Aorta (tissue), 5 donors: ENCODE results near the gene ASTN2. TPM values are rescaled to one million over a fixed set of nuclear protein-coding genes. Genes with fewer than 3 reads are reported as not detected.
"Not testable (repeated sequence)": the region's sequence is repeated elsewhere in the genome, so short reads cannot be mapped to it uniquely, and the experiment has no call there.

Experiments used
- ATAC-seq: fragments of 200-7000 bp; cut with Tn5 transposase; one replicate; pipeline ENCODE4 v1.9.1; 2022; ENCODE audit warnings: moderate library complexity; ENCODE audit not compliant: low FRiP score
- DNase-seq, 2 donors: peaks; one replicate each; pipeline ENCODE4 v3.0.0-alpha.2; 2020
- H3K27ac ChIP-seq, 2 donors: one replicate each; pipeline ENCODE4 v1.5.1; 2013; ENCODE audit warnings: low read length in 2 of 2, mild to moderate bottlenecking in 2 of 2, moderate library complexity in 2 of 2, control low read depth in 1 of 2, inconsistent platforms in 1 of 2, low read depth in 1 of 2
- H3K27me3 ChIP-seq, 2 donors: one replicate each; pipeline ENCODE4 v1.6.1; 2013; ENCODE audit warnings: control low read depth in 1 of 2, low read length in 1 of 2, mild to moderate bottlenecking in 1 of 2, moderate library complexity in 1 of 2; ENCODE audit not compliant: insufficient read depth in 2 of 2, control insufficient read depth in 1 of 2
- H3K36me3 ChIP-seq, 2 donors: one replicate each; pipeline ENCODE4 v1.6.1; 2013; ENCODE audit warnings: control low read depth in 1 of 2, low read length in 1 of 2, mild to moderate bottlenecking in 1 of 2; ENCODE audit not compliant: insufficient read depth in 2 of 2, control insufficient read depth in 1 of 2
- H3K4me1 ChIP-seq, 2 donors: one replicate each; pipeline ENCODE4 v1.6.1; 2013; ENCODE audit warnings: low read length in 2 of 2, control low read depth in 1 of 2, mild to moderate bottlenecking in 1 of 2, moderate library complexity in 1 of 2; ENCODE audit not compliant: insufficient read depth in 2 of 2, control insufficient read depth in 1 of 2
- H3K4me3 ChIP-seq, 2 donors: one replicate each; pipeline ENCODE4 v1.5.1; 2013; ENCODE audit warnings: low read length in 2 of 2, control low read depth in 1 of 2, mild to moderate bottlenecking in 1 of 2
- H3K9me3 ChIP-seq: one replicate; pipeline ENCODE4 v1.6.1; 2013; ENCODE audit warnings: mild to moderate bottlenecking, low read length; ENCODE audit not compliant: control insufficient read depth
- WGBS, 2 donors: extraction: QIAGEN DNeasy Blood & Tissue Kit; methylation state at CpG; one replicate each; pipeline ENCODE4 v1.1.7; 2013; 5-methylcytosine and 5-hydroxymethylcytosine counted together
- intact Hi-C, 2 donors: fragments of 100-400 bp; cut with DNase I; formaldehyde crosslinking; loops; one replicate each; pipeline versions ENCODE4 v1.14.2 to v1.15.0; 2022
- polyA plus RNA-seq, 2 donors: library from polyadenylated mRNA; stranded (reverse); fragments of 200-250 nt; gene quantifications; one replicate each; pipeline ENCODE4 v1.2.3, GENCODE V29; 2013
- total RNA-seq, 2 donors: library from RNA; stranded (reverse); fragmentation: NEBNext Ultra II Directional; extraction: Animal tissue kit (Norgen Biotek cat#: 25700); gene quantifications; one replicate each; pipeline ENCODE4 v1.2.1, GENCODE V29; 2021
- donor health status: healthy with polysubstance abuse.
- donor health status: Bipolar disorder and iron deficiency.
- donor health status: DM: no; HTN: no; CAD: no.
- donor health status: DM: no; HTN: no; CAD: no.
- donor health status: DM: yes; HTN: yes; CAD: no.

The ASTN2 gene
- total and polyA plus RNA-seq, 4 donors, result 1.0 to 7.5 (median 4.4) TPM

GRCh38 chr9:117071673-117072207 lies 343.1 kb downstream of the ASTN2 start:
- H3K9me3 ChIP-seq, H3K4me1 ChIP-seq, H3K27ac ChIP-seq, H3K4me3 ChIP-seq, DNase-seq, ATAC-seq, H3K27me3 ChIP-seq, H3K36me3 ChIP-seq, intact Hi-C loops: not testable (repeated sequence)
- WGBS, 2 donors, result 78% methylated on average over 23 to 24 of the region's 24 CpGs

- intact Hi-C loops, result no loop called here
- no peak overlapping the region for H3K4me3 ChIP-seq
These were observed 351.0 kb downstream of the ASTN2 start for GRCh38 chr9:117063721-117064471.

GRCh38 chr9:117060963-117061362 lies 353.9 kb downstream of the ASTN2 start:
- Histone ChIP-seq H3K36me3 (no peaks in the 10 kb centered on the region), H3K9me3 (peaks cover 4% of the 10 kb centered on the region), H3K4me3 (no peak overlapping the region), H3K27me3 (no peaks in the 10 kb centered on the region), H3K4me1 (no peaks in the 10 kb centered on the region), H3K27ac (no peak overlapping the region)
- ATAC-seq (no peak), DNase-seq (no peak)
- intact Hi-C loops, result no loop called here

More at GRCh38 chr9:117063721-117064471, 351.0 kb downstream of the ASTN2 start:
- no peaks in the 10 kb centered on the region for H3K36me3 ChIP-seq
- peaks cover 3% of the 10 kb centered on the region for H3K9me3 ChIP-seq
- no peak for ATAC-seq
- no peaks in the 10 kb centered on the region for H3K27me3 ChIP-seq
- 49 to 60% methylated on average over 10 of the region's 10 CpGs for WGBS, 2 donors
- H3K27ac ChIP-seq, result no peak overlapping the region
- no peaks in the 10 kb centered on the region for H3K4me1 ChIP-seq
- DNase-seq, result no peak

GRCh38 chr9:117050007-117050406 lies 364.9 kb downstream of the ASTN2 start:
- Histone ChIP-seq H3K27ac (no peak overlapping the region), H3K36me3 (no peaks in the 10 kb centered on the region), H3K9me3 (no peaks in the 10 kb centered on the region), H3K4me1 (no peaks in the 10 kb centered on the region), H3K27me3 (no peaks in the 10 kb centered on the region), H3K4me3 (no peak overlapping the region)
- 69% methylated on average over 3 of the region's 3 CpGs for WGBS, 2 donors
- intact Hi-C loops, result no loop called here
- DNase-seq, result no peak
- ATAC-seq, result no peak

DNA sequence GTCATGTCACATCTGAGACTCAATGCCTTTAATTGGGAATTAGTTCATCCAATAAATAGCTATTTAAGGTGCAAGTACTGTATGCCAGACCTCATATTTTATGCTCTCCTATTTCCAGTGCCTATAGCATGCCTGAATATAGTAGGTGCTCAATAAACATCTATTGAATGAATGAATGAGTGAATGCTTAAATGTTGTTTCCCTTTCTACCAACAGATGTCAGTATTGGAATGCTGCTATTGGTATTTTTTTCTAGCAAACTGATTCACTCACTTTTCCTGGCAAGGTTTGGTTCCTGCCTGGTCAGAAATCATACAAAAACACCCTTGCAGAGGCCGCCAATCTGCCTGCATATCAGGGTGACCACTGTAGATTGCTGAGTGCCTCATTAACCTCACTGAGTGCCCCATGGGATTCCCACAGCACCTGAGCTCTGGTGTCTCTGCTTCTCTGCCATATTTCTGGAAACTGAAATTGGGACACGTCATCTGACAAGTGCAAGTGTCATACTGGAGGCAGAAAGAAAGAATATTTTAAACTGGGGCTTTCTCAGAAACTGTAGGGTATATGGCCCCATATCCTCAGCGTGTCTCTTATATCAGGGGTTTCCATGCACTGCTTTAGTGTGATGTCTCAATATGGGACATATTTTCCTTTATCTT lies 368.1 kb downstream of the ASTN2 start:
- Histone ChIP-seq H3K27ac (no peak overlapping the region), H3K9me3 (no peaks in the 10 kb centered on the region), H3K36me3 (no peaks in the 10 kb centered on the region), H3K4me3 (no peak overlapping the region), H3K4me1 (no peaks in the 10 kb centered on the region), H3K27me3 (no peaks in the 10 kb centered on the region)
- intact Hi-C loops, result no loop called here
- no peak for DNase-seq
- WGBS, 2 donors, result 76 to 85% methylated on average over 3 of the region's 3 CpGs
- no peak for ATAC-seq

GRCh38 chr9:117044241-117044640 lies 370.6 kb downstream of the ASTN2 start:
- ATAC-seq, result no peak
- no peaks in the 10 kb centered on the region for H3K36me3 ChIP-seq
- no peaks in the 10 kb centered on the region for H3K9me3 ChIP-seq
- no peaks in the 10 kb centered on the region for H3K4me1 ChIP-seq
- H3K27me3 ChIP-seq, result no peaks in the 10 kb centered on the region
- no peak for DNase-seq
- H3K4me3 ChIP-seq, result no peak overlapping the region
- 17 to 32% methylated on average over 4 of the region's 4 CpGs for WGBS, 2 donors
- no peak overlapping the region for H3K27ac ChIP-seq
- intact Hi-C loops, result no loop called here

DNA sequence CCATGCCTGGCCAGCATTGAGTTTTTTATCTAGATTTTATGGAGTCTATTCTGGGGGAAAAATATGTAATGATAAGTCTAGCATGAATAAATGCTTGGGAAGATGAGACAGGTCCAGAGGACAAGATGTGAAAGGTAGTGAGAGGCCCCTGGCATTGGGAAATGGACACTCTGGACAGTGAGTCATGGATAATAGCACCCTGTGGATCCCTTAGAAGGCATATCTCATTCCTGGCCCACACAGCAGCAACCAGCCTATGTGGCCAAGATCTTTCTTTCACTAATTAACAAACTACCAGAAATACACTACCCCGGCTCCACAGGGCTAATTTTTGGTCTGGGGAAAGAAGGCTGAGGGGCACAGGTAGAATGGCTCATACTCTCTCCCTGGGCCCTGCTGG lies 371.7 kb downstream of the ASTN2 start:
- ATAC-seq, result no peak
- Histone ChIP-seq H3K4me3 (no peak overlapping the region), H3K27me3 (no peaks in the 10 kb centered on the region), H3K4me1 (no peaks in the 10 kb centered on the region), H3K27ac (no peak overlapping the region), H3K9me3 (no peaks in the 10 kb centered on the region), H3K36me3 (no peaks in the 10 kb centered on the region)
- DNase-seq, result no peak
- 88% methylated on average over 1 of the region's 1 CpG for WGBS, 2 donors
- intact Hi-C loops, result no loop called here

- Histone ChIP-seq H3K36me3 (no peaks in the 10 kb centered on the region), H3K27ac (no peak overlapping the region), H3K27me3 (no peaks in the 10 kb centered on the region), H3K4me1 (no peaks in the 10 kb centered on the region), H3K9me3 (no peaks in the 10 kb centered on the region), H3K4me3 (no peak overlapping the region)
- 73 to 89% methylated on average over 1 of the region's 1 CpG for WGBS, 2 donors
- DNase-seq (no peak), ATAC-seq (no peak)
- intact Hi-C loops, result no loop called here
These were observed 379.3 kb downstream of the ASTN2 start for GRCh38 chr9:117035546-117035945.

DNA sequence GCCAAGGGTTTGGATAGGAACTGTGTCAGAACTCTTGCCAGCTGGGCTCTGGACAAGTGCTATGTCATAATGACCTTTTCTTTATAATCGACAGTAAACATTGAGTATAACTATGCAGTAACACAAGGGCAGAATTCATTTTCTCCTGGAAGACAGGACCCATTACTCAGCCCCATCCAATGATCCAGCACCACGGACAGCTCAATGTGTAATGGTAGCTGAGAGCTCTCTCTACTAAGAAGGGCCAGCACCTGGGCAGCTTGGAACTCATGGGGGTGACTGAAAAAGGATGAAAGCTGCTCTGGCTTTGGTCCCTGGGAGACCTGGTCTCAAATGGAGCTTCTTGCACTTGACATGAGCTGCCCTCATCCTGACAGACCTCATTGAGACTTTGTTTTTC lies 380.0 kb downstream of the ASTN2 start:
- 32 to 33% methylated on average over 2 of the region's 2 CpGs for WGBS, 2 donors
- H3K4me1 ChIP-seq, result no peaks in the 10 kb centered on the region
- intact Hi-C loops, result no loop called here
- H3K27ac ChIP-seq, result no peak overlapping the region
- DNase-seq (no peak), ATAC-seq (no peak)
- H3K36me3 ChIP-seq, result no peaks in the 10 kb centered on the region
- H3K9me3 ChIP-seq, result no peaks in the 10 kb centered on the region
- H3K4me3 ChIP-seq, result no peak overlapping the region
- H3K27me3 ChIP-seq, result no peaks in the 10 kb centered on the region
